IMR-90 (cell line): ENCODE results near the gene DBN1. TPM values are rescaled to one million over a fixed set of nuclear protein-coding genes. Genes with fewer than 3 reads are reported as not detected.

Experiments
- ATAC-seq: fragments of 200-7000 bp; cut with Tn5 transposase; 2 replicates; pipeline ENCODE4 v1.9.1; 2020; ENCODE audit warnings: low read depth, mild to moderate bottlenecking, moderate library complexity
- BruUV-seq: library from RNA; stranded (reverse); fragments of 400-500 nt; replicated peaks from 2 replicates; lab custom pipeline; 2021; lab: Mats Ljungman, UMichigan
- CTCF ChIA-PET: fragments of 300-600 bp; formaldehyde crosslinking; extraction: SDS; loops from one replicate; lab custom pipeline; 2021; ENCODE audit warnings: antibody characterized with exemption; lab: Yijun Ruan, JAX
- POLR2A ChIA-PET: fragments of 300-600 bp; sonication (Branson Sonifier 250); formaldehyde crosslinking; loops from one replicate; lab custom pipeline; 2022; ENCODE audit warnings: antibody characterized with exemption; ENCODE audit not compliant: unreplicated experiment; lab: Charles Lee
- DNase-seq: peaks from one replicate; pipeline ENCODE4 v3.0.0; 2013
- H2AFZ ChIP-seq: replicated peaks from 2 replicates; pipeline ENCODE3; 2013; ENCODE audit warnings: low read length, mild to moderate bottlenecking; ENCODE audit not compliant: poor library complexity
- H2AK5ac ChIP-seq: 2 replicates; pipeline ENCODE4 v1.6.1; 2013; ENCODE audit warnings: low read depth, low read length, inconsistent platforms
- H2AK9ac ChIP-seq: replicated peaks from 2 replicates; pipeline ENCODE3; 2013; ENCODE audit warnings: mild to moderate bottlenecking, low read depth, low read length, moderate library complexity; ENCODE audit not compliant: poor library complexity
- H2BK120ac ChIP-seq: 2 replicates; pipeline ENCODE4 v1.6.1; 2013; ENCODE audit warnings: low read depth, low read length, inconsistent platforms
- H2BK15ac ChIP-seq: 3 replicates; pipeline ENCODE4 v1.6.1; 2013; ENCODE audit warnings: low read depth, low read length, inconsistent platforms
- H2BK20ac ChIP-seq: 2 replicates; pipeline ENCODE4 v1.6.1; 2013; ENCODE audit warnings: low read depth, mild to moderate bottlenecking, inconsistent platforms, low read length, moderate library complexity
- H2BK5ac ChIP-seq: 2 replicates; pipeline ENCODE4 v1.6.1; 2013; ENCODE audit warnings: mild to moderate bottlenecking, low read depth, low read length, inconsistent platforms; ENCODE audit not compliant: poor library complexity, severe bottlenecking
- H3K14ac ChIP-seq: replicated peaks from 2 replicates; pipeline ENCODE4 v1.6.1; 2013; ENCODE audit warnings: low read depth, low read length, inconsistent platforms
- H3K18ac ChIP-seq: 2 replicates; pipeline ENCODE4 v1.6.1; 2013; ENCODE audit warnings: low read depth, low read length, control low read depth
- H3K23ac ChIP-seq: 2 replicates; pipeline ENCODE4 v1.6.1; 2013; ENCODE audit warnings: low read depth, low read length, inconsistent platforms
- H3K27ac ChIP-seq: 2 replicates; pipeline ENCODE4 v1.5.1; 2013; ENCODE audit warnings: mild to moderate bottlenecking, control low read depth, low read length; ENCODE audit not compliant: insufficient read depth
- H3K27me3 ChIP-seq: 2 replicates; pipeline ENCODE4 v1.6.1; 2013; ENCODE audit warnings: low read length; ENCODE audit not compliant: control insufficient read depth, insufficient read depth
- H3K36me3 ChIP-seq: 2 replicates; pipeline ENCODE4 v1.6.1; 2013; ENCODE audit warnings: low read length, mixed read lengths; ENCODE audit not compliant: control insufficient read depth, insufficient read depth
- H3K4ac ChIP-seq: 2 replicates; pipeline ENCODE4 v1.6.1; 2013; ENCODE audit warnings: low read depth, low read length, inconsistent platforms
- H3K4me1 ChIP-seq: 2 replicates; pipeline ENCODE4 v1.6.1; 2013; ENCODE audit warnings: low read length, mixed read lengths; ENCODE audit not compliant: control insufficient read depth, insufficient read depth
- H3K4me2 ChIP-seq: 2 replicates; pipeline ENCODE4 v1.6.1; 2013; ENCODE audit warnings: low read depth, mild to moderate bottlenecking, control low read depth, low read length, moderate library complexity
- H3K4me3 ChIP-seq: 2 replicates; pipeline ENCODE4 v1.5.1; 2013; ENCODE audit warnings: low read depth, mild to moderate bottlenecking, control low read depth, low read length, moderate library complexity; ENCODE audit not compliant: insufficient read depth
- H3K56ac ChIP-seq: 2 replicates; pipeline ENCODE4 v1.6.1; 2013; ENCODE audit warnings: low read length, inconsistent platforms; ENCODE audit not compliant: insufficient read depth; ENCODE audit errors: extremely low read depth
- H3K79me1 ChIP-seq, 2 experiments: 2 replicates each; pipeline ENCODE4 v1.6.1; 2013; ENCODE audit warnings: low read length in 2 of 2, inconsistent platforms in 1 of 2, low read depth in 1 of 2
- H3K9ac ChIP-seq: 2 replicates; pipeline ENCODE4 v1.6.1; 2013; ENCODE audit warnings: low read depth, low read length, control low read depth
- H3K9me1 ChIP-seq: 2 replicates; pipeline ENCODE4 v1.6.1; 2013; ENCODE audit warnings: low read length, inconsistent platforms; ENCODE audit not compliant: insufficient read depth
- H3K9me3 ChIP-seq: 2 replicates; pipeline ENCODE4 v1.6.1; 2013; ENCODE audit warnings: low read length; ENCODE audit not compliant: control insufficient read depth, insufficient read depth
- H4K20me1 ChIP-seq: 2 replicates; pipeline ENCODE4 v1.6.1; 2013; ENCODE audit warnings: low read length, inconsistent platforms; ENCODE audit not compliant: insufficient read depth
- H4K5ac ChIP-seq: 2 replicates; pipeline ENCODE4 v1.6.1; 2013; ENCODE audit warnings: mild to moderate bottlenecking, low read depth, low read length, control low read depth
- H4K8ac ChIP-seq, 2 experiments: 2 replicates each; pipeline ENCODE4 v1.6.1; 2013; ENCODE audit warnings: low read depth in 2 of 2, low read length in 2 of 2, control low read depth in 1 of 2, inconsistent platforms in 1 of 2
- H4K91ac ChIP-seq: 2 replicates; pipeline ENCODE4 v1.6.1; 2013; ENCODE audit warnings: low read depth, low read length, inconsistent platforms; ENCODE audit not compliant: insufficient read depth
- BHLHE40 ChIP-seq: fragments of 150-350 bp; IDR thresholded peaks from 2 replicates; pipeline ENCODE4 v1.6.1; 2016; ENCODE audit warnings: mild to moderate bottlenecking, low read depth, low read length
- CEBPB ChIP-seq: IDR thresholded peaks from 2 replicates; pipeline ENCODE4 v1.6.1; 2012; ENCODE audit warnings: low read depth, low read length, improper control_type of control experiment
- CHD1 ChIP-seq: IDR thresholded peaks from 2 replicates; pipeline ENCODE4 v1.6.1; 2012; ENCODE audit warnings: low read depth, low read length, improper control_type of control experiment
- CTCF ChIP-seq: conservative IDR thresholded peaks from 2 replicates; pipeline ENCODE4 v1.5.1; 2012; ENCODE audit warnings: mild to moderate bottlenecking, low read depth, low read length, improper control_type of control experiment
- ELK1 ChIP-seq: fragments of 150-350 bp; IDR thresholded peaks from 2 replicates; pipeline ENCODE4 v1.6.1; 2016; ENCODE audit warnings: low read depth, mild to moderate bottlenecking, low read length, moderate library complexity, borderline replicate concordance
- FOS ChIP-seq: fragments of 150-350 bp; IDR thresholded peaks from 2 replicates; pipeline ENCODE4 v1.6.1; 2016; ENCODE audit warnings: low read depth, low read length
- MAFK ChIP-seq: IDR thresholded peaks from 2 replicates; pipeline ENCODE4 v1.6.1; 2012; ENCODE audit warnings: low read depth, low read length, improper control_type of control experiment
- MAZ ChIP-seq: IDR thresholded peaks from 2 replicates; pipeline ENCODE4 v1.6.1; 2012; ENCODE audit warnings: low read depth, mild to moderate bottlenecking, low read length, improper control_type of control experiment, moderate library complexity, borderline replicate concordance
- MXI1 ChIP-seq: IDR thresholded peaks from 2 replicates; pipeline ENCODE4 v1.6.1; 2012; ENCODE audit warnings: low read depth, mild to moderate bottlenecking, low read length, moderate library complexity, borderline replicate concordance
- POLR2A ChIP-seq: IDR thresholded peaks from 2 replicates; pipeline ENCODE4 v1.6.1; 2012; ENCODE audit warnings: mild to moderate bottlenecking, low read depth, low read length
- RCOR1 ChIP-seq: IDR thresholded peaks from 2 replicates; pipeline ENCODE4 v1.6.1; 2012; ENCODE audit warnings: mild to moderate bottlenecking, low read length, improper control_type of control experiment; ENCODE audit not compliant: insufficient replicate concordance
- RFX5 ChIP-seq: IDR thresholded peaks from 2 replicates; pipeline ENCODE4 v1.8.0; 2012; ENCODE audit warnings: low read depth, mild to moderate bottlenecking, low read length, moderate library complexity
- USF2 ChIP-seq: fragments of 150-350 bp; IDR thresholded peaks from 2 replicates; pipeline ENCODE4 v1.6.1; 2017; ENCODE audit warnings: mild to moderate bottlenecking, antibody characterized with exemption, low read length, low read depth
- WGBS, 2 experiments: methylation state at CpG; one replicate each; pipeline versions ENCODE4 v1.1.5 to v1.1.7; 2013; ENCODE audit warnings: missing lambda C conversion rate in 2 of 2; ENCODE audit not compliant: insufficient read length in 1 of 2; ENCODE audit errors: extremely low coverage in 2 of 2; 5-methylcytosine and 5-hydroxymethylcytosine counted together
- dilution Hi-C: fragments of 300-500 bp; cut with HindIII; formaldehyde crosslinking; loops from one replicate; pipeline ENCODE4 v1.14.3; 2018; ENCODE audit warnings: low sequenced_read_pairs; ENCODE audit not compliant: unreplicated experiment
- in situ Hi-C: fragments of 300-500 bp; cut with MboI; formaldehyde crosslinking; loops from 3 replicates; pipeline ENCODE4 v1.14.3; 2019; ENCODE audit warnings: low sequenced_read_pairs, inconsistent platforms, mixed read lengths
- intact Hi-C: fragments of 100-400 bp; cut with micrococcal nuclease; formaldehyde crosslinking; loops from 2 replicates; pipeline ENCODE4 v1.10.0; 2022
- polyA plus RNA-seq, 3 experiments: library from polyadenylated mRNA; depleted of rRNA; stranded (reverse); fragments of >200 nt; gene quantifications; 2 replicates each; pipeline ENCODE4 v1.2.3, GENCODE V29; 2012; ENCODE audit warnings: low replicate concordance in 1 of 3
- total RNA-seq: library from RNA; depleted of rRNA; stranded (reverse); fragments of >200 nt; gene quantifications from 2 replicates; pipeline ENCODE4 v1.2.3, GENCODE V29; 2012

DBN1 gene
- total and polyA plus RNA-seq, 2 of the 4 experiments (the other 2 are of a cell fraction): 122 to 187 TPM

- H3K4me3 ChIP-seq: peak within 1 kb of the TSS; percentile 81
- peaks cover 13 to 49% of the 10 kb centered on the region in 2 experiments for H3K79me1 ChIP-seq
- H3K9me1 ChIP-seq: peaks cover 15% of the 10 kb centered on the region
- H4K20me1 ChIP-seq: peaks cover 29% of the 10 kb centered on the region
- ATAC-seq (peak; percentile 8), DNase-seq (no peak)
- no peaks in the 10 kb centered on the region for H3K9me3 ChIP-seq
- H2BK5ac ChIP-seq: peak within 1 kb of the TSS; percentile 75
- in situ Hi-C loops (no loop called here), intact Hi-C loops (loop anchor here (1.0 kb wide), 1 partner anchor 22 kb away; no protein-coding TSS in a partner anchor), dilution Hi-C loops (no loop called here)
- peak within 1 kb of the TSS; percentile 76 for H3K9ac ChIP-seq
- peak within 1 kb of the TSS; percentile 95 to 98 for H4K8ac ChIP-seq
- H3K4me2 ChIP-seq: peak within 1 kb of the TSS; percentile 90
- H3K27ac ChIP-seq: peak within 1 kb of the TSS; percentile 85
- no peaks in the 10 kb centered on the region for H3K36me3 ChIP-seq
- peak within 1 kb of the TSS; percentile 93 for H2AK5ac ChIP-seq
- CTCF ChIA-PET: interaction anchor here (0.6 to 3.1 kb wide), 4 partner anchors 13 to 74 kb away, joined by 3 to 13 read pairs (median 4); no protein-coding TSS in a partner anchor
- H4K5ac ChIP-seq: peak within 1 kb of the TSS; percentile 94
- H4K91ac ChIP-seq: peak within 1 kb of the TSS; percentile 96
- H3K14ac ChIP-seq: peak within 1 kb of the TSS; percentile 95
- H2AK9ac ChIP-seq: peak within 1 kb of the TSS; percentile 95
- BruUV-seq: no TSS peak
- peak within 1 kb of the TSS; percentile 97 for H3K4ac ChIP-seq
- peak within 1 kb of the TSS; percentile 75 for H3K18ac ChIP-seq
- H3K4me1 ChIP-seq: peaks cover 13% of the 10 kb centered on the region
- POLR2A ChIA-PET: interaction anchor here (0.6 to 0.9 kb wide), 5 partner anchors 10 to 142 kb away, joined by 3 to 7 read pairs (median 5); partner anchors contain the start of gene PDLIM7
- peak within 1 kb of the TSS; percentile 93 for H3K23ac ChIP-seq
- TF ChIP-seq POLR2A (peak; percentile 59), RFX5 (no peak), FOS (no peak), ELK1 (no peak; the same call in 1 of the 2 replicates), MAZ (peak; percentile 92), USF2 (no peak), CHD1 (no peak), MXI1 (0 out of 2 replicates have a peak, but pooled peaks have one; percentile 19), RCOR1 (no peak), CTCF (no peak), MAFK (no peak), BHLHE40 (peak; percentile 3; the same call in 1 of the 2 replicates), CEBPB (no peak)
- H2BK15ac ChIP-seq: peak within 1 kb of the TSS; percentile 97
- no peaks in the 10 kb centered on the region for H3K27me3 ChIP-seq
- H2BK120ac ChIP-seq: peak within 1 kb of the TSS; percentile 90
- 0% methylated on average over 51 of the region's 82 CpGs; no CpG with 5 or more reads in 1 of the 2 experiments for WGBS, 2 experiments
- peak within 1 kb of the TSS; percentile 84 for H2BK20ac ChIP-seq
- H2AFZ ChIP-seq: peak within 1 kb of the TSS; percentile 97
- peak within 1 kb of the TSS; percentile 82 for H3K56ac ChIP-seq
Observed at GRCh38 chr5:177426566-177427210, 46.7 kb downstream of the DBN1 start, which contains the start of gene GRK6. Gene GRK6 (plus strand): TSS chr5:177426676. CDS start chr5:177426846, 170 bp downstream.
